ENCODE data around the gene NUP160. TPM values are rescaled to one million over a fixed set of nuclear protein-coding genes. Genes with fewer than 3 reads are reported as not detected.
"Not testable (repeated sequence)": the region's sequence is repeated elsewhere in the genome, so short reads cannot be mapped to it uniquely, and the experiment has no call there.

NUP160 gene
- total RNA-seq, 1 experiment from 2014 or later, result 46.3 TPM

GRCh38 chr11:47886096-47886495 is 37.9 kb upstream of the NUP160 start:
- no peak for TF ChIP-seq SIN3A (IDR thresholded peaks at IDR 0.05; ENCODE audit: borderline replicate concordance, insufficient read depth, low read depth, low read length)
- TF ChIP-seq TCF7L2 (IDR thresholded peaks at IDR 0.05; ENCODE audit: low read depth, low read length), result no peak
- TF ChIP-seq CTCF (IDR thresholded peaks at IDR 0.05), result no peak
- TF ChIP-seq POLR2AphosphoS5 (IDR thresholded peaks at IDR 0.05; ENCODE audit: low read depth, low read length), result no peak
- TF ChIP-seq REST (IDR thresholded peaks at IDR 0.05; ENCODE audit: insufficient read depth in 1 of 2, low read depth in 2 of 2, low read length in 1 of 2), result no peak
- in situ Hi-C loops (cut with HindIII; ENCODE audit: low pct_unique_long_range_greater_than_20kb, low sequenced_read_pairs) (no loop called here), intact Hi-C loops (cut with micrococcal nuclease; ENCODE audit: unreplicated experiment) (no loop called here)
- no TSS peak for BruUV-seq (replicated peaks)
- H3K27ac ChIP-seq (ENCODE audit: low read length), result peak overlapping the region; percentile 45; the same call in 1 of the 2 replicates
- 0 out of 2 replicates have a peak, but pooled peaks cover 4% of the 10 kb centered on the region for H3K4me1 ChIP-seq (ENCODE audit: control insufficient read depth, insufficient read depth, low read length)
- POLR2A ChIA-PET, result no interaction called here
- CTCF ChIA-PET, result no interaction called here
- no peaks in the 10 kb centered on the region for H3K9me3 ChIP-seq (ENCODE audit: control insufficient read depth, insufficient read depth, low read depth, low read length)
- ATAC-seq (no peak), DNase-seq (ENCODE audit: low read depth, low spot score) (no peak)
- H3K36me3 ChIP-seq (ENCODE audit: control insufficient read depth, insufficient read depth, low read length), result no peaks in the 10 kb centered on the region
- H3K27me3 ChIP-seq (ENCODE audit: control insufficient read depth, insufficient read depth, low read length), result no peaks in the 10 kb centered on the region
- H3K4me3 ChIP-seq (ENCODE audit: low read depth in 2 of 2, low read length in 2 of 2), result no peak overlapping the region

- H3K27me3 ChIP-seq (ENCODE audit: control insufficient read depth, insufficient read depth, low read length); H3K36me3 ChIP-seq (ENCODE audit: control insufficient read depth, insufficient read depth, low read length); H3K4me1 ChIP-seq (ENCODE audit: control insufficient read depth, insufficient read depth, low read length); H3K9me3 ChIP-seq (ENCODE audit: control insufficient read depth, insufficient read depth, low read depth, low read length); ATAC-seq; in situ Hi-C loops (cut with HindIII; ENCODE audit: low pct_unique_long_range_greater_than_20kb, low sequenced_read_pairs); CTCF ChIA-PET; DNase-seq (ENCODE audit: low read depth, low spot score); H3K4me3 ChIP-seq (ENCODE audit: low read depth in 2 of 2, low read length in 2 of 2); POLR2A ChIA-PET; H3K27ac ChIP-seq (ENCODE audit: low read length); intact Hi-C loops (cut with micrococcal nuclease; ENCODE audit: unreplicated experiment); BruUV-seq (replicated peaks): not testable (repeated sequence)
Observed at GRCh38 chr11:47882437-47882836, 34.3 kb upstream of the NUP160 start.

- H3K36me3 ChIP-seq (ENCODE audit: control insufficient read depth, insufficient read depth, low read length), result no peaks in the 10 kb centered on the region
- intact Hi-C loops (cut with micrococcal nuclease; ENCODE audit: unreplicated experiment) (no loop called here), in situ Hi-C loops (cut with HindIII; ENCODE audit: low pct_unique_long_range_greater_than_20kb, low sequenced_read_pairs) (no loop called here)
- TF ChIP-seq SIN3A (IDR thresholded peaks at IDR 0.05; ENCODE audit: borderline replicate concordance, insufficient read depth, low read depth, low read length), result no peak
- TF ChIP-seq CTCF (IDR thresholded peaks at IDR 0.05), result no peak
- TF ChIP-seq REST (IDR thresholded peaks at IDR 0.05; ENCODE audit: insufficient read depth in 1 of 2, low read depth in 2 of 2, low read length in 1 of 2), result no peak
- TF ChIP-seq POLR2AphosphoS5 (IDR thresholded peaks at IDR 0.05; ENCODE audit: low read depth, low read length), result no peak
- TF ChIP-seq TCF7L2 (IDR thresholded peaks at IDR 0.05; ENCODE audit: low read depth, low read length), result no peak
- ChIA-PET POLR2A (interaction anchor here (0.6 kb wide), 1 partner anchor 445 kb away, joined by 3 read pairs; no protein-coding TSS in a partner anchor), CTCF (no interaction called here)
- no peak for ATAC-seq
- H3K4me1 ChIP-seq (ENCODE audit: control insufficient read depth, insufficient read depth, low read length), result 0 out of 2 replicates have a peak, but pooled peaks cover 4% of the 10 kb centered on the region
- H3K9me3 ChIP-seq (ENCODE audit: control insufficient read depth, insufficient read depth, low read depth, low read length), result no peaks in the 10 kb centered on the region
- no peak overlapping the region for H3K4me3 ChIP-seq (ENCODE audit: low read depth in 2 of 2, low read length in 2 of 2)
- BruUV-seq (replicated peaks), result no TSS peak
- no peaks in the 10 kb centered on the region for H3K27me3 ChIP-seq (ENCODE audit: control insufficient read depth, insufficient read depth, low read length)
- no peak for DNase-seq (ENCODE audit: low read depth, low spot score)
- H3K27ac ChIP-seq (ENCODE audit: low read length), result peak overlapping the region; percentile 35; the same call in 1 of the 2 replicates
Observed at GRCh38 chr11:47881145-47881544, 33.0 kb upstream of the NUP160 start.

Data from Panc1 (cell line).